Measurements from ENCODE around the gene ZNF831.

ZNF831 gene

DNA sequence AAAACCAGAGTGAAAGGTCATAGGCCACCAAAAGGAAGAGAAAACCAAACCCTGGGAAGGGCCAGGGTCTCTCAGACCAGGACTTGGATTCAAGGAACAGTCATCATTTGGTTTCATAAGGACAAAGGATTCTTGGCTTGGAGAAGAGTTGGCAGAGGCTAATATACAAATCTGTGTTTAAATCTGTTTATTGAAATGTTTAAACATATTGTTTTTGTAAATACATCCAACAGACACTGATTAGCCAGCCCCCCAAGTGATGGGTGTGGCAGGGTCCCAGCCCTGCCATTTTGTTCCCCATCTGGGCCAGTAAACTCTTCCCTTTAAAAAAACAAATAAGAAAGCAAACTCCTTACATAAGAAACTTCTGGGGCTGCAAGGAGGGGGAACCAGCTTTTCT lies 6.1 kb upstream of the ZNF831 start:
- Histone ChIP-seq H3K4me1 (ENCODE audit: control insufficient read depth, insufficient read depth, low read length) (peaks cover 3% of the 10 kb centered on the region), H3K4me3 (ENCODE audit: low read length) (no peak overlapping the region), H3K36me3 (ENCODE audit: control insufficient read depth, insufficient read depth, low read length) (no peaks in the 10 kb centered on the region), H3K27me3 (ENCODE audit: control insufficient read depth, insufficient read depth, low read length) (no peaks in the 10 kb centered on the region), H3K27ac (ENCODE audit: low read length) (no peak overlapping the region), H3K9me3 (ENCODE audit: control insufficient read depth, insufficient read depth, low read length) (no peaks in the 10 kb centered on the region)
- DNase-seq (ENCODE audit: low read depth, low spot score) = no peak

DNA sequence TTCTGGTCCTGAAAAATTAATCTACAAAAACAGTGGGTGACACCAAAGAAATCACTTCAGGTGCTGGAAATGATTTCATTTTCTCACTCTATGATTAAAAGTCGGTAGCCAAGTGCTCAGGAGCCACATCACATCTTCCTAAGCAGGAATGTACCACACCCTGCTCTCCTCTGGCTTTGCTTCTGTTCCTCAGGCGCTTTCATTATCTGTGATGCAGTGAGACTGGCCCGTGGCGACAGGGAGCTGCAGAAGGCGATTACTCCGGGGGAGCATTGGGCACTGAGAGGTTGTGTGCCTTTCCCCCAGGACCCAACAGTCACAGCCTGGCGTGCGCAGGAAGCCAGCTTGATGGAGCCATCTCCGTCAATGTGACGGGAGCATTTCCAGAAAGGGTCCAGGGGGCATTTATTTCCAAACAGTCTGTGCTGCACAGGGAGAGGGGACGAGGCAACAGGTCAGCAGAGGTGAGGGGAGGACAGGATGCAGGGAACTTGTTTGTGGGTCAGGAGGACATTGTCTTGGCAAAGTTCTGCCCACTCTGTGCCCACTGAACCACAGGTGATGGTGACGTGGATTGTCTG lies 5.6 kb upstream of the ZNF831 start:
- H3K36me3 ChIP-seq (ENCODE audit: control insufficient read depth, insufficient read depth, low read length) = no peaks in the 10 kb centered on the region
- no peak for DNase-seq (ENCODE audit: low read depth, low spot score)
- H3K4me3 ChIP-seq (ENCODE audit: low read length) = no peak overlapping the region
- no CpG with 5 or more reads among the region's 12 CpGs for WGBS (ENCODE audit: insufficient coverage, insufficient read length)
- H3K27ac ChIP-seq (ENCODE audit: low read length) = no peak overlapping the region
- peaks cover 3% of the 10 kb centered on the region for H3K4me1 ChIP-seq (ENCODE audit: control insufficient read depth, insufficient read depth, low read length)
- no peaks in the 10 kb centered on the region for H3K27me3 ChIP-seq (ENCODE audit: control insufficient read depth, insufficient read depth, low read length)
- no peaks in the 10 kb centered on the region for H3K9me3 ChIP-seq (ENCODE audit: control insufficient read depth, insufficient read depth, low read length)

DNA sequence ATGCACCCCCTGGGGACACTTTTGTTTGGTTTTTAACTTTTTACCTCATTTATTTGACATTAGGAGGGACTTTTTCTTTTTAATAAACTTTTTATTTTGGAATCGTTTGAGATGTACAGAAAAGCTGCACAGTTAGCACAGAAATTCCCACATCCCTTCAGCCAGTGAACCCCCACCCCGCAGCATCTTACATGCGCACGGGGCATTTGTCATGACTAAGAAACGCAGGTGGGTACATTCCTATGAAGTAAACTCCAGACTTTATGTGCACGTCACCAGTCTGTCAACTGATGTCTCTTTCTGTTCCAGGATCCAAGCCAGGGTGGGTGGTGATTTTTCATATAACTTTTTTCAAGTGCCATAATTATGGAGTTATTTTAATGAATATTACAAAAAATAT lies 4.9 kb upstream of the ZNF831 start:
- WGBS (ENCODE audit: insufficient coverage, insufficient read length) = no CpG with 5 or more reads among the region's 6 CpGs

DNA sequence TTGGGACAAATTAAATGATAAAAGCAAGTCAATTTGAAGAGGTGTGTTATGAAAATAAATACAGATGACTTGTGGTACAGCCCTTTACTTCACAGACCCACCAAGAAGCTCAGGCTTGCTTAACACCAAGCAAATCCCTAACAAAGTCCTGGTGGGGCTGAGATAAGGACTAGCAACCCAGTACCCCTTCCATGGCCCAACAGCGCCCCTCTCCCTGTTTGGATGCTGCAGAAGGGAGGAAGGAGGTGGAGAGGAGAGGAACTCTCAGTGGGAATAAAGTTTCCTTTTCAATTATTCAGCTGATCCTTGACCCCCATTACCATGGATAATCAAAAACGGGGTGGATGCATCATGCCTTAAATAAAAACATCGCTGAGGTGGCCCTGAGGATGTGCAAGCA lies 4.5 kb upstream of the ZNF831 start:
- Histone ChIP-seq H3K27me3 (ENCODE audit: control insufficient read depth, insufficient read depth, low read length) (no peaks in the 10 kb centered on the region), H3K4me3 (ENCODE audit: low read length) (no peak overlapping the region), H3K4me1 (ENCODE audit: control insufficient read depth, insufficient read depth, low read length) (peaks cover 3% of the 10 kb centered on the region), H3K36me3 (ENCODE audit: control insufficient read depth, insufficient read depth, low read length) (no peaks in the 10 kb centered on the region), H3K27ac (ENCODE audit: low read length) (no peak overlapping the region), H3K9me3 (ENCODE audit: control insufficient read depth, insufficient read depth, low read length) (no peaks in the 10 kb centered on the region)
- WGBS (ENCODE audit: insufficient coverage, insufficient read length) = no CpG with 5 or more reads among the region's 3 CpGs
- DNase-seq (ENCODE audit: low read depth, low spot score) = no peak

More for the DNA sequence above, 4.9 kb upstream of the ZNF831 start:
- Histone ChIP-seq H3K4me3 (ENCODE audit: low read length) (no peak overlapping the region), H3K9me3 (ENCODE audit: control insufficient read depth, insufficient read depth, low read length) (no peaks in the 10 kb centered on the region), H3K27me3 (ENCODE audit: control insufficient read depth, insufficient read depth, low read length) (no peaks in the 10 kb centered on the region), H3K36me3 (ENCODE audit: control insufficient read depth, insufficient read depth, low read length) (no peaks in the 10 kb centered on the region), H3K4me1 (ENCODE audit: control insufficient read depth, insufficient read depth, low read length) (peaks cover 3% of the 10 kb centered on the region), H3K27ac (ENCODE audit: low read length) (no peak overlapping the region)
- DNase-seq (ENCODE audit: low read depth, low spot score) = no peak

DNA sequence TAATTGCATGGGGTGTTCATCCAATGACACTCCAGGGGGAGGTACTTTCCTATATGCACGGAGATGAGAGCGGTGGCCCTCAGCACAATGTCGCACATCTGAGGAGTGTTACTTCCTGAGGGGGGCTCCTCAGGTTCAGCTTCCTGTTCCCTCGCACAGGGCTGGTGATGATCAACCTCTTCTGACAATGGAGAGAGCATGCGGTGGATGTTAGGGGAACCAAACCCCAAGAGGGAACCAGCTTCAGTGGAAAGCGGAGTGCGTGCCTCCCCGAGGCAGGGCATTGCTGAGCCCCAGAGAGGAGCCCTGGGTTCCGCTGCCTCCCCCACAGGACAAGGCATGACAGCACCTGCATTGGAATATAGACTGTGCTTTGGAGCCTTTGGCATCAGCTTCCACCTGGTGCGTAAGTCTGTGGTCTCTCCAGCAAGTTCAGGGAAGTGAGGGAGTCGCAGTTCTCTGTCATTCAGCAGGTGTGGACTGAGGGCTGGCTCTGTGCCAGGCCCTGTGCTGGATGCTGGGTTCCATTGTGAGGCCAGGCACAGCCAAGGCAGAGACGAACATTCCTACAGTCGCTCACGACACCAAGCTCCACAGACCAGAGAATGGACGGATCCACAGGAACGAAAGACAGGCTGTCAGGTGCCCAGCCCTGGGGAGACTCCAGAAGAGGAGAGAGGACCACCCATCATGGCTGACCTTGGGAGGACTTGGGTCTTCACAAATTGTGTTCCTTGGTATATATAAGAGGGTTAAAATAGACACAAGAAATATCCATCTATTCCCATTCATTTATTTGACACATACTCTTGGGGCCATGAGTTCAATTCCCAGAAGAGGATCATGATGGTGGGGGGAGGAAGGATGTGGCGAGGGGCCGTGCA lies 3.9 kb upstream of the ZNF831 start:
- H3K27ac ChIP-seq (ENCODE audit: low read length) = no peak overlapping the region
- no peak overlapping the region for H3K4me3 ChIP-seq (ENCODE audit: low read length)
- no CpG with 5 or more reads among the region's 18 CpGs for WGBS (ENCODE audit: insufficient coverage, insufficient read length)
- H3K27me3 ChIP-seq (ENCODE audit: control insufficient read depth, insufficient read depth, low read length) = no peaks in the 10 kb centered on the region
- no peak for DNase-seq (ENCODE audit: low read depth, low spot score)
- no peaks in the 10 kb centered on the region for H3K36me3 ChIP-seq (ENCODE audit: control insufficient read depth, insufficient read depth, low read length)
- H3K9me3 ChIP-seq (ENCODE audit: control insufficient read depth, insufficient read depth, low read length) = no peaks in the 10 kb centered on the region
- H3K4me1 ChIP-seq (ENCODE audit: control insufficient read depth, insufficient read depth, low read length) = peaks cover 3% of the 10 kb centered on the region

DNA sequence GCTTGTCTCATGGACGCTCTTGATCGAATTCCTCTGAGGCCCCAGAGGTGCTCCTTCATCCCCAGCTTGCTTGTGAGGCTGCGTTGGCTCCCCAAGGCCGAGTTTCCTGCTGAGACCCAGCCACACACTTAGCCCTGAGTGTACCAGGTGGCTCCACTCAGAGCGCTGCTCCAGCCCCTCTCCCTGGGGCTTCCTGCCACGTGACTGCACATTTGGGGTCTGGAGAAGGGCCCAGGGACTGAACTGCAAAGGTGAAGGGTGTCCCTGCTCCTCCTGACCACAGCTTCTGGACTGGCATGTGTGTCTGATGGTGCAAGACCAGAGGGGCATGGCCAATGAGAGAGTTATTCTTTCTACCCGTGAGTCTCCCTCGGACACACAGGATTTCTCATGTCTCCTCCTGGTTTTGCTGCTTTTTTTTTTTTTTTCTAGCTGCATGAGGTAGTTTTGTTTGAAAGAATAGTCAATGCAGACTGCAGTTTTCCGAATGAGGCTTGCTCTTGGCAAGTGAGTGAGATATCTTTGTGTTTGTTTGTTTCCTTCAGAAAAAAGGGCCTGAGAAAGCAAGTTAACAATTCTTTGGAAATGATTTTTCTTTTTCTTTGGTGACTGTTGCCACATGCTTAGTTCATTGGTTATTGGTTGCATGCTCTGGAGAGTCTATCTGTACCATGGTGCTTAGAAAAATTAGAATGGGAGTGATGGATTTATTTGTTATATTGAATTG lies 3.1 kb upstream of the ZNF831 start:
- no CpG with 5 or more reads among the region's 9 CpGs for WGBS (ENCODE audit: insufficient coverage, insufficient read length)
- H3K4me1 ChIP-seq (ENCODE audit: control insufficient read depth, insufficient read depth, low read length) = peaks cover 3% of the 10 kb centered on the region
- H3K4me3 ChIP-seq (ENCODE audit: low read length) = no peak overlapping the region
- H3K27me3 ChIP-seq (ENCODE audit: control insufficient read depth, insufficient read depth, low read length) = no peaks in the 10 kb centered on the region
- DNase-seq (ENCODE audit: low read depth, low spot score) = no peak
- no peaks in the 10 kb centered on the region for H3K9me3 ChIP-seq (ENCODE audit: control insufficient read depth, insufficient read depth, low read length)
- no peak overlapping the region for H3K27ac ChIP-seq (ENCODE audit: low read length)
- no peaks in the 10 kb centered on the region for H3K36me3 ChIP-seq (ENCODE audit: control insufficient read depth, insufficient read depth, low read length)

DNA sequence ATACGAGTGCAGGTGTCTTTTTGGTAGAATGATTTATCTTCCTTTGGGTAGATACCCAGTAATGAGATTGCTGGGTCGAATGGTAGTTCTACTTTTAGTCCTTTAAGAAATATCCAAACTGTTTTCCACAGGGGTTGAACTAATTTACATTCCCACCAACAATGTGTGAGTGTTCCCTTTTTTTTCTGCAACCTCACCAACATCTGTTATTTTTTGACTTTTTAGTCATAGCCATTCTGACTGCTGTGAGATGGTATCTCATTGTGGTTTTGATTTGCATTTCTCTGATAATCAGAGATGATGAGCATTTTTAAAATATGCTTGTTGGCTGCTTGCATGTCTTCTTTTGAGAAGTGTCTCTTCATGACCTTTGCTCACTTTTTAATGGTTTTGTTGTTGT lies 1.9 kb upstream of the ZNF831 start:
- Histone ChIP-seq H3K9me3 (ENCODE audit: control insufficient read depth, insufficient read depth, low read length) (no peaks in the 10 kb centered on the region), H3K4me3 (ENCODE audit: low read length) (no peak overlapping the region), H3K27me3 (ENCODE audit: control insufficient read depth, insufficient read depth, low read length) (no peaks in the 10 kb centered on the region), H3K36me3 (ENCODE audit: control insufficient read depth, insufficient read depth, low read length) (no peaks in the 10 kb centered on the region), H3K4me1 (ENCODE audit: control insufficient read depth, insufficient read depth, low read length) (peaks cover 3% of the 10 kb centered on the region), H3K27ac (ENCODE audit: low read length) (no peak overlapping the region)
- no CpG with 5 or more reads among the region's 2 CpGs for WGBS (ENCODE audit: insufficient coverage, insufficient read length)
- no peak for DNase-seq (ENCODE audit: low read depth, low spot score)

DNA sequence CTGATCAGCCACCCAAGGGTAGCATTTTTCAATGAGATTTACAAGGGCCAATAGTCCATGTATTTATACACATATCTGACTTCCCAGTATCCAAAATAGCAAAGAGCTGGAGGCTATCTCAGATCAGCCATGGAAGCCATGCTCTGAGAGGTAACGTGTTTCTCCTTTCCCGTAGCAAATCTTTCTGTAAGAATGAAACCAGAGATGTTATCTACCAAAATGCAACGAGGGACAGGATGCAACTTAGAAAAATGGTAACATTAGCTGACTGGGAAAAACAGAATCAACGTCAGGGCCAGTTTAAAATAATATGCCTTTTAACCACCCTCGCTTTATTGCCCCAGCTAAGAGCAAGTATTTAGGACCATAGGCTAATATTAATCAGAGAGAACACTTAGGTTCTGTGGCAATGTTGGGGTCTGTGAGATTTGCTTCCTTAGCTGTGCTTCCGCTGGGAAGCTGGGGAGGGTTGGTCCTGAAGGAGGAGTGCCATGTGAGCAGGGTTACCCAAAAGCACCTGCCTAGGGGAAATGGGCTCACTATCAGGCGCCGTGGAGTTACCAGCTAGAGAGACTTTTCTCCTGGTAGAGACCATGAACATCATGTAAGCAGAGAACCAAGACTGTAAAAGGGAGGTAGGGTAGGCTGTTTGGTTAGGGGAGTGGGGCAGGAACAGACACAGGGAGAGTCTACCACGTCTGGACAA lies 1.2 kb downstream of the ZNF831 start:
- Histone ChIP-seq H3K4me1 (ENCODE audit: control insufficient read depth, insufficient read depth, low read length) (no peaks in the 10 kb centered on the region), H3K27ac (ENCODE audit: low read length) (no peak overlapping the region), H3K27me3 (ENCODE audit: control insufficient read depth, insufficient read depth, low read length) (no peaks in the 10 kb centered on the region), H3K36me3 (ENCODE audit: control insufficient read depth, insufficient read depth, low read length) (no peaks in the 10 kb centered on the region), H3K9me3 (ENCODE audit: control insufficient read depth, insufficient read depth, low read length) (no peaks in the 10 kb centered on the region), H3K4me3 (ENCODE audit: low read length) (no peak overlapping the region)
- WGBS (ENCODE audit: insufficient coverage, insufficient read length) = no CpG with 5 or more reads among the region's 9 CpGs
- DNase-seq (ENCODE audit: low read depth, low spot score) = no peak

DNA sequence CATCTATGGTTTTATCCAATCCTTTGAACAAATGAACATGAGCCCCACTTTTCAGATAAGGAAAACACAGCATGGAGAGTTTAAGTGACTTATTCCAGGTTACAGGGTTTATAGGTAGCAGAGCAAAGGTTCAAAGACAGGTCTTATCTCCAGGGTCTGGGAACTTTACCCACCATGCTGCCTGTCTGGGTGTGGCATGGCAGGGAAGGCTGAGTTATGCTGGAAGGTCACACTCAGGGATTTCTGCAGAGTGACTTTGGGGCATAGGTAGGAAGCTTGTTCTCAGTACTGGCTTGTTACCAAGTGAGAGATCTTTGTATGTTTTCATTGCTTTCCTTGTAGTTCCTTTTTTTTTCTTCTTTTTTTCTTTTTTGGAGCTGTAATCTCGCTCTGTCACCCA lies 1.8 kb downstream of the ZNF831 start:
- Histone ChIP-seq H3K27me3 (ENCODE audit: control insufficient read depth, insufficient read depth, low read length) (no peaks in the 10 kb centered on the region), H3K36me3 (ENCODE audit: control insufficient read depth, insufficient read depth, low read length) (no peaks in the 10 kb centered on the region), H3K27ac (ENCODE audit: low read length) (no peak overlapping the region), H3K4me3 (ENCODE audit: low read length) (no peak overlapping the region), H3K9me3 (ENCODE audit: control insufficient read depth, insufficient read depth, low read length) (no peaks in the 10 kb centered on the region), H3K4me1 (ENCODE audit: control insufficient read depth, insufficient read depth, low read length) (no peaks in the 10 kb centered on the region)
- no peak for DNase-seq (ENCODE audit: low read depth, low spot score)
- no CpG with 5 or more reads among the region's 1 CpG for WGBS (ENCODE audit: insufficient coverage, insufficient read length)

All from iPS DF 6.9 (cell line).